Measurements from ENCODE around the gene PDIA6. TPM values are rescaled to one million over a fixed set of nuclear protein-coding genes. Genes with fewer than 3 reads are reported as not detected.

Gene PDIA6
- total RNA-seq, 1 donor from 2014 or later: 130 TPM

DNA sequence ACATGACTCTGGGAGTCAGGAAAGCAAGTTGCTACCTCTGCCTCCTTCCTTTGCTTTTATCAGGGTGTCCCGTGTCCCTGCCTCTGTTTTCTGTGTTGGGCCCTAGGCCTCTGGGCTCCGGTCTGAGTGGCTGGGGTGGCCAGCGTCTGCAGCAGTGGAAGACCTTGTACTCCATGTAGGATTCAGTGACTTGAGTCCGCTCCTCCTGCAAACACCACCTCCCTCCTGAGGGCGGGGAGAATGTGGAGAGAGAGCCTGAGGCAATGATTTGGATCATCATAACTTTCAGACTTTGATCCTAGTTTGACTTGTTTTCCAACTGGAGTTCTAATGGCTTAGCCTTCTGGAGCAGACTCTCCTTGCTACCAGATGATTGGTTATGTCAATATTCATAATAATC lies 60.3 kb downstream of the PDIA6 start:
- intact Hi-C loops (cut with DNase I): no loop called here
- no peak for DNase-seq (ENCODE audit: low spot score)

- intact Hi-C loops (cut with DNase I): no loop called here
- DNase-seq (ENCODE audit: low spot score): no peak
Measured at GRCh38 chr2:10750610-10751009, 62.0 kb downstream of the PDIA6 start.

GRCh38 chr2:10742666-10743065 lies 69.9 kb downstream of the PDIA6 start:
- intact Hi-C loops (cut with DNase I): no loop called here
- no peak for DNase-seq (ENCODE audit: low spot score)

- no peak for DNase-seq (ENCODE audit: low spot score)
- intact Hi-C loops (cut with DNase I): no loop called here
Measured at GRCh38 chr2:10741139-10741538, 71.4 kb downstream of the PDIA6 start.

DNA sequence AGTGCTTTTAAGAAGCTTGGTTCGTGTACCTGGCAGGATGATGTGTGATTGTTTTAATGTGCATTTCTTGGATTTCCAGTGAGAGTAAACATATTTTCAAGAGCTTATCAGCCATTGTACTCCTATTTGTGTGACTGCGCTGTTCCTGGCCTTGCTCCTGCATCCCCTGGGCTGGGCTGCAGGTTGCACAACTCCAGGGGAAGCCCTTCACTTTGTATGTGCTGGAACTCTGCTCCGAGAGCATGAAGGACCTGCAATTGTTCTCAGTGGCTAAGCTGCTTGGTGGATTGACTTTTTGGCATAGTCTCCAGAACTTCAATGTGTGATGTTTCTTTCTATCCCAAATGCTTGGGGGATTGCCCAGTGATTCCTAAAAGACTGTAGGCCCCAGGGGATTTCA lies 72.4 kb downstream of the PDIA6 start:
- intact Hi-C loops (cut with DNase I): no loop called here
- DNase-seq (ENCODE audit: low spot score): no peak

DNA sequence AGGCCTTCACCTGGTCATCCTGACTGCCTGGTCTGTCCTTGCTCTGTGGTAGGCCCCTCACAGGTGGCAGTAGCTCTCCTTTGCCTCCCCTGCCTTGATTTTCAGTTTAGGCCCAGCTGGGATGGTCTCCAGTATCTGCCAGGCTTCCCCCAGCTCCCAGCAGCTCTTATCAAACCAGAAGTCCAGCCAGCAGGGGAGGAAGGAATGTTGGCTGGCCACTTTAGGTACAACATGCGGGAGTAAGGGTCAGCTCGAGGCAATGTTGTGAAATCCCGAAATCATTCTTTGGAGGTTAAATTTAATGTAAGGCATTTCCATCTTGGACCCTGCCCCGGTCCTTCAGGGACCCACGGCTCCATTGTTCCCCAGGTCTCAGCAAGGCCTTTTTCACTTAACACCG lies 74.4 kb downstream of the PDIA6 start:
- DNase-seq (ENCODE audit: low spot score): no peak
- intact Hi-C loops (cut with DNase I): no loop called here

DNA sequence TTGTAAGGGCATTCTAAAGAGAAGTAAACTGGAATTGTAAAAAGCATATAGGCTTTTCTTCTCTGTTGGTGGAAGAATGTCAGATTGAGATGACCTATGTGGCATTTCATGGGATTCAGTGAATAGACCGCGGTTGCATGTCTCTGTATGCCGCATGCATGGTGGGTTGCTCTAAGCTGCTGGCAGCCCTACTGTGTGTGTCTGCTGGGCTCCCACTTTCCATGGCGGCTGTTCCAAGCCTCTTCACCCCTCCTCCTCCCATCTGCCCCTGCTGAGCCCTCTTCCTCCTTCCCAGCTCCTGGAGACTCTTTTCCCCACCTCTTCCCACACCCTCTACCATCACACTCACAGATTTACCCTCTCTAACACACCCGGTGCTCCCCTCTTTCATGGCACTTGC lies 78.6 kb downstream of the PDIA6 start:
- intact Hi-C loops (cut with DNase I): no loop called here
- DNase-seq (ENCODE audit: low spot score): no peak

DNA sequence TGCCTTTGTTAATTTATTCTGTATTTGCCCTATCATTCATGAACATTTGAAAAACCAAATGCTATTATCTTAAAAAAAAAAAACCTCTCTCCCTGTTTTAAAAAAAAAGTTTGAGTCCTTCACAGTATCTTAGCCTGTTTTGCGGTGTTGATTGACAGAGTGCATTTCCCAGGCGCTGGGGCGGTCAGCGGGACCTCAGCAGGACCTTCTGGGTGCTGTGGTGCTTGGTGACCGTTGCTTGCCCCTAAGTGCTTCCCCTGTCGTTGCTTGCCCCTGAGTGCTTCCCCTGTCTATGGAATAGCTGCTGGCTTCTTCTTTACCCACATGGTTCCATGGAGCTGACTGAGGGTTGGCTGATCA lies 79.0 kb downstream of the PDIA6 start:
- DNase-seq (ENCODE audit: low spot score): no peak
- intact Hi-C loops (cut with DNase I): no loop called here

Other genes starting within 250 kb of the PDIA6 start
- gene NOL10, start 122.8 kb downstream of the PDIA6 start, total RNA-seq: 18.5 TPM
- gene ATP6V1C2, start 91.2 kb downstream of the PDIA6 start, total RNA-seq: 0.24 TPM
- 0.27 TPM for gene KCNF1, start 99.1 kb upstream of the PDIA6 start, total RNA-seq